Measurements from ENCODE around the gene PPP1R7.

PPP1R7 gene

DNA sequence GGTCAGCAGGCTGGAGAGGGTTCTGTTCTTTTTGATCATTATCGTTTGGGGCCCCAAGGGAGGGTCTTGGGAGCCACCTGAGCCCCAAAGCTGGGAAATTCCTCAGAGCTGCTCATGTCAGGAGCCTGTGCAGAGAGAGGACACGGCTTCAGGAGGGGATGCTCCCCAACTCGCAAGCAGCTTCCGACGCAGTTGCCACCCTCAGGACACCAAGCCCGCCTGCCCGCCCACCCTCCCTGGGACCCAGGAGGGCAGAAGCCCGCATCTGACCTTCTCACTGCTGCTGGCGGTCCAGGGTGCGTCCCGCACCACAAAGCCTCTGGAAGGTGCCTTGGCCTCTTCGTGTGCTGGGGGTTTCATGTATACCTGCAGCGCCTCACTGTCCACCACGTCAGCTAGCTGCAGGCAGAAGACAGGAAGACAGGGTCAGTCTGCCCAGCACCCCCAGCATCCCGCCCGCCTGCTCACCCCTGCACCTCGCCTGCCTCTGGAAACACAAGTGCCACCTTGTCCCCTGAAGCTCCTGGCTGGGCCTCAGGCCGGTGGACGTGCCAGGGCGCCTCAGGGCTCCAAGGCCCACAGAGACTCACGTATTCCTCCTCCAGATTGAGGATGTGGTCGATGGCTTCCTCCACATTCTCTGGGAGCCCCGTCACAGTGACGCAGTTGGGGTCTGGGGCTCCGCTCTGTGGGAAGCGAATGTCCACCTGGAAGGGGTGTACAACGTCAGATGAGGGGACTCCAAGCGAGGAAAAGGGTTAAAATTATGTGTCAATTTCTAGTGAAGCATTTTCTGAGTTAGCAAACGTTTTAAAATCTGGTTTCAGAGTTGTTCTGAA lies 79.5 kb downstream of the PPP1R7 start:
- DNase-seq (ENCODE audit: low read depth in 2 of 2), result no peak

DNA sequence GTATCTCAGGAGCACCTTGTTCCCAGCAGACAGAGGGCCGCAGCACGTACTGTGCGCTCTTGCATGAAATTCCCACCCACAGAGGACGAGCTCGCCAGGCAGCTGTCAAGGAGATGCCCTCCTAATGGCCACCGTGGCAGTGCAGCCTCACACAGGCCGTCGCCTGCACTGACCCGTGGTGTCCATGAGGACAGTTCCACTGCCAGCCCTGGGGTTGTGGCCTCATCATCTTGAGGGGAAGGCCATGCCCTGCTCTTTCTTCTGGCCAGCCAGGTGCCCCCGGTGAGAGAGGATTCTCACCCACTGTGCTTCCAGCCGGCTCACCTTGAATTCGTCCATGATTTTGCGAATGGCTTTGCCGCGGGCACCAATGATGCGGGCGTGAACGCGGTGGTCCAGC lies 80.2 kb downstream of the PPP1R7 start:
- DNase-seq (ENCODE audit: low read depth in 2 of 2), result no peak

DNA sequence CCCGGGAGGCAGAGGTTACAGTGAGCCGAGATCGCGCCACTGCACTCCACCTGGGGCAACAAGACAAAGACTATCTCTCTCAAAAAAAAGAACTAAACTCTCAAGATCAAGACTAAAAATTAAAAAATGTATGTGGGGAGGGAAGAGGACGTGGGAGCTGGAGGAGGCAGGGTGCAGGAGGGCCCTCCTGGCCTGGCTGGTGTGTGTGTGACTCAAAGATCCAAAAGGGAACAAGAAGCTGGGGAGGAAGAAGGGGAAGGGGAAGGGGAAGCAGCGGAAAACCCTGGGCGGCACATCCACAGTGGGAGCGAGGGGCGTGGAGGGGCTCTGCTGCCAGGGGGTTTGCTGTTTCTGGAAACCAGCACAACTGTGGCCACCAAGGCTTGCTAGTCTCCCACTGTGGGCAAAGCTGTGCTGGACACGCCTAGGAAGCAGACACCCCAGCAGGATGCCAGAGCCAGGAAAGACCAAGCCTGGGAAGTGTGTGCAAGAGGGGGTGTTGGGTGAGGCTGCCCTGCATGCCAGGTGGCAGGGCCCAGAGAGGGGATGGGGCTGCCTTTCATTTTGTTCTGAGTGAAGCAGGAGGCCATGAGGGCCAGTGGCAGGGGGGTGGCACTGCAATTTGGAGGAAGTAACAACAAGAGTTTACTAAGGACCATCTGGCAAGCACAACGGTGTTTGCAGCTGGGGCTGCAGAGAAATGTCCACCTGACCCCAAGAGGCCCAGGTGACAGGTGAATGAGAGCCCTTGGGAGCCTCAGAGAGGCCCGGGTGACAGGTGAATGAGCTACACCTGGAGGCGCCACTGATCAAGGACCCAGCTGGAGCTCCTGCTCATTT lies 82.7 kb downstream of the PPP1R7 start:
- no peak for DNase-seq (ENCODE audit: low read depth in 2 of 2)
